Activated T-cell treated with anti-CD3 and anti-CD28 coated beads, Interleukin-2, amount 50 U/mL, for 1 hour (primary cell): ENCODE results near the gene TMEM62.
"Not testable (repeated sequence)": the region's sequence is repeated elsewhere in the genome, so short reads cannot be mapped to it uniquely, and the experiment has no call there.

Experiments used
- DNase-seq: peaks from one replicate; pipeline ENCODE4 v3.0.0-alpha.2; 2020

The TMEM62 gene

DNA sequence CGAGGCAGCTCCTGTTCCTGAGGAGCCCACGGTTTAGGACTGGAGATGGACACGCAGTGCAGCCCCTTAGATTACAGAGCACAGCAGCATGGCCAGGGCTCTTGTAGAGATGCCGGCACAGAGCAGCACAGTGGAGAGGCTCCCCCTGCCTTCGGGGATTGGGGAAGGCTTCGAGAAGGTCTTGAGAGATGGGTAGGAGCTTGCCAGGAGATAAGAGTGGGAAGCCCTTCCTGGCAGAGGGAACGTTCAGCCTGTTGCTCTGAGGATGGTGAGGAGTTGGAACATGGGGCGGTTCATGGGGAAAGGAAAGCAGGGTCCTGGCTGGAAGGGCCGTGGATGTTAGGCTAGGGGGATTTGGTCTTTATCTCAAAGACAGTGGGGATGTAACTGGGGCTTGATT is 77.4 kb downstream of the TMEM62 start:
- DNase-seq: no peak

GRCh38 chr15:43211224-43211735 is 77.9 kb downstream of the TMEM62 start:
- DNase-seq: no peak

DNA sequence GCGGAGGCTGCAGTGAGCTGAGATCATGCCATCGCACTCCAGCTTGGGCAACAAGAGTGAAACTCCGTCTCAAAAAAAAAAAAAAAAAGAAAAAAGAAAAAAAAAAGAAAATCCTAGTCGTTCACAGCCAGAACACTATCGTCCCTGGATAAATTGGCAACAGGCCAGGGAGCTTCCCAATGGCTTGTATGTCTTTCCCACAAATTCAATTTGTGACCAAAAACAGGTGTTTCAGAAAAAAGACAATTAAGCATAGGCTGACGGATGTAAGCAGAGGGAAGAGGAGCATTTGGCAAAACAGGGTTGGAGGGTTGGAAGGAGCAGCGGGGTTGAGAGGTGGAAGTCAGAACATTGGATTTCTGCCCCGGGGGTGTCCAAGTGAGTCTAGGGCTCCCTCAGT is 78.9 kb downstream of the TMEM62 start:
- no peak for DNase-seq

DNA sequence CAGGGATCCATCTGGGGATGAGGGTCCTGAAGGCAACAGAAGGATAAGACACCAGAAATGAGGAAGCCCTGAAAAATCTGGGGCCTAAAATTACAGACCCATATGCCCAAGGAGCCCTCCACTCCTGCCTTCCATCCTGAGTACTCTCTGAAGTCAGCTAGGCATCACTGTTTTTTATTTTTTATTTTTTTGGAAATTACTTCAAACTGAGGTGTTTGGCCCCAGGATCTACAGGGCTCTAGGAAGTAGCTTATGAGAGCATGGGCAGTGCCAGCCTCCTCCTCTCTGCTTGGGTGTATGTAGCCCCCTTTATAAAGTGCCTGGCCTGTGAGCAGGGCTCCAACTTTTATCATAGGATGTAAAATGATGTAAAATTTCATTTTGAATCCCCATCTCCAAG is 79.6 kb downstream of the TMEM62 start:
- no peak for DNase-seq

GRCh38 chr15:43213466-43213865 is 80.1 kb downstream of the TMEM62 start:
- DNase-seq: no peak

DNA sequence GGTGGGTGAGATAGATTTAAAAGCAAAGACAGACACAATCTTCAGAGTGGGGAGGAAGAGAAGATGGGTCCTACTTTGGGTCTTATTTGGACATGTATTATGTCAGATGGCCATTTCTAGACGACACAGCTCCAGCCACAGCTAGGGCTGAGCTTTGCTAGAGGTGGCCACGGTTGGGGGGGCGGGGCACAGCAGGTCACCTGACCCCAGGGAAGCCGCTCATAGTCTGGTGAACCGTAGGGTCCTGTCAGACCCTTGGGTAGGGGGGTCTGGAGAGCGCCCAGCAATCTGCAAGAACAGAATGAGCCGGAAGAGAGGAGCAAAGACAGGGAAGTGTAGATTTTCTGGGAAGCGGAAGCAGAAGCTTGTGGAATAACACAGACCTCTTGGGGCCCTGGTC is 80.8 kb downstream of the TMEM62 start:
- no peak for DNase-seq

GRCh38 chr15:43214592-43215295 is 81.4 kb downstream of the TMEM62 start:
- DNase-seq: no peak

- DNase-seq: no peak
Observed at GRCh38 chr15:43215961-43216360, 82.6 kb downstream of the TMEM62 start.

DNA sequence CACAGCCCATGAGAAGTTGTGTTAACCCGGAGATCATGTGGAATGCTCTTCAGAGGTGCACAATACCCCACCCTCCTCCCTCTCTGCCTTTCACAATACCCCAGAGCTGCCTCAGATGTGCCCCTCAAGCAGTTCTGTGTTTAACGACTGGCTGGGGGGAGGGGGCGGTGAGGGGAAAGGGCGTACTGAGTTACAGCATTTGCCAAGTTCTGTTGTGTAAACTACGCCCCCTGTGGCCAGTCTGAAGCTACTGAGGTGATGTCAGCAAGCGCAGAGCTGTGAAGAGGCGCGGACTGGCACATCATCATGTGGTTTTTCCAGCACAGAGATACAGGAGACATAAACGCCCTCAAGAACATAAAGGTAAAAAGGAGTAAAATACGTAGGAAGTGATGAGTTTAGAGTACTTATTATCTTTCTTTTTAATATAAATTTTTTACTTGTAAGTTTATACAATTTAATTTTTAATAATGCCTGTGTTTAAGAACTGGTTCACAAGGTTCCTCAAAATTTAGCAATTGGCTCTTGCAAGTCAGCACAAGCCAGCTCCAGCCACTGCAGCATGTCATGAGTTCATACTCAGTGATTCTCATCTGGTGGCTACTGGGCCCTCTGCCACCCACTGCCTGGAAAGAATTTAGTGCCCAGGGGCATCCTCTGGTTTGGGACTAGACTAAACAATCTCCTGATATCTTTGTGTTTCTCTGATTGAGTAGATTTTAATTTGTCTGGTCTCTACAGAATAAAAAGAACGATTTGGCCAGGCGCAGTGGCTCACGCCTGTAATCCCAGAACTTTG is 85.7 kb downstream of the TMEM62 start:
- no peak for DNase-seq

DNA sequence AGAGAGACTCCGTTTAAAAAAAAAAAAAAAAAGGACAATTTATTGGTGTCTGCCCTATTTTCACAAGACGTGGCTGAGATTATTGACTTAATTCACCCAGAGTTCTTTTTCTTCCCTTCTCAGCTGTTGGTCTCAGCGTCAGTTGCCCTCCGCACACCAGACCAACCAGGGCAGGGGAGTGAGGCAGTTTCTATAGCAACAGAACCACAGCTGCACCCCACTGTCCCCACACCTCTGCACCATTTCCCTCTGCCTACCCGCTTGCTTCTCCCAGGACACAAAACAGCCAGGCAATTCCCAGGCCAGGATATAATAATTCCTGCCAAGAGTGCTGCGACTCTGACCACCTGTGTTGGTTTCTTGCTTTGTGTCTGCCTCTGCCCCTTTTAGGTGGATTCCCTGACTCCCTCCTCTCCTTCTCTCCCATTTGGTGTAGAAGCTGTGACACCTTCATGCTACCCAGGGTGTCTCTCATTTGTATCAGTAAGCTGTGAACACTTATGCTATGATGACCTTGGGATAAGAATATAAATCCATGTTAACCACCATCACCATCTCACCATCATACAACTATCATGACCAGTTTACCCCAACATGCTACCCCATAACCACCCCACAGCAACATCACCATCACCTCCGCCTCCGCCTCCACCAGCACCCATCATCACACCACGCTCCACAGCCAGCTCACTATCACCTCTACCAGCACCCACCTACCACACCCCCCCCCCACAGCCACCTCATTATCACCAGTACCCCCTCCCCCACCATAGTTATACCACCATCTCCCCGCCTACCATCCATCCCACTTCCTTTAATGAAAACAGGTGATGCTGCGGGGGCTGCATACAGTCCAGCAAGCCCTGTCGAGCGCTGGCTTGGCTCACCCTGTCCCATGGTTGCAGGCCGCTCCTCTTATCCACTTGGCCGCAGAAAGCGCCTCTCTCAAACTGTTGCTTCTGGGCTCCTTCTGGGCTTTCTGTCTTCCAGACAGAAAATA is 86.8 kb downstream of the TMEM62 start:
- no peak for DNase-seq

DNA sequence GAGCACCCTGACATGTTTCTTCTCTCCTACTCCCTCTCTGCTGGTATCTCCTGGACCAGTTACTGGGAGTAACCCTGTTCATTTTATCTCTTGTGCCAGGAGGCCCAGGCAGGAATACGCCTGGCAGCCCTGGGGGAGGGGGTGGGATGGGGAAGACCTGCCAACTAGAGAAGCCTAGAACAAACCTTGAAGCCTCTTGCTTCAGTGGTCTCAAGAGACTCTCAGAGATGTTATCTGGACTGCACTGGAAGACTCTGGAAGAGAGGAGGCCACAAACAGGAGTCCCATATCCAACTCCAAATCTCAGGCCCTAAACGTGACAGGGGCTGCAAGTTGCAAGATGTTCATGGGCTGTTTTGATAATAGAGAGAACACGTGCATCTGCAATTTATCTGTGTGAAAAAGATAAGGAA is 87.6 kb downstream of the TMEM62 start, which contains the start of gene EPB42:
Gene EPB42, minus strand, starts transcription at position 28 of the 413 bp plus-strand sequence. CDS start 193 bp downstream, outside the sequence.
- DNase-seq: no peak

GRCh38 chr15:43221422-43221821 is 88.0 kb downstream of the TMEM62 start:
- no peak for DNase-seq

DNA sequence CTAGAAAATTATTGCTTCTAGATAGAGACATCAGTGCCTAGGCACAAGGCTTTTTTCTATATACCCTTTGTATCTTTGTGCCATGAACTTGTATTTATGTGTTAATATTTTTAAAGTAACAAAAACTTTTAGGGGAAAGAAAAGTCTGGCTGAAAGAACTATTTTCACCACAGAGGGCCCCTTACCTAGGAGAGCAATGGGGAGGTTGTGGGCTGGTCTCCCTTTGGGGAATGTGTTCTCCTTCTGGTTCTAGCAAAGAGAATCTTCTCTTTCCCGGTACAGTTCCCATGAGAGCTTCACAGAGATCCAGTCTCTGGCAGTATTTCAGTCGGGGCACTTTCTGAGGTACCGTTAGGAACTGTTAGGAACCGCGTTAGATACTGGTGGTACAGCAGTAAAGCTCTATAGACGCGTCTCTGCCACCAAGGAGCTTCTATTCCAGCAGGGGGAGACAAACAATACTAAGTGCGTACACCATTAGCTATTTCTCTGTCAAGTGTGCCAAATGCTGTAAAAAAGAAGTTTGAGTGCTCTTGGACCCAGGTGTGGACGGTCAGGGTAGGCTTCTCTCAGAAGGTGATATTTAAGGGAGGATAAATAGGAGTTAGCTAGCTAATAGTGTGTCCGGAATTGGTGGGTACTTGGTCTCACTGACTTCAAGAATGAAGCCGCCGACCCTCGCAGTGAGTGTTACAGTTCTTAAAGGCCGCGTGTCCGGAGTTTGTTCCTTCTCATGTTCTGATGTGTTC is 92.0 kb downstream of the TMEM62 start:
- DNase-seq: no peak

GRCh38 chr15:43225950-43226255 is 92.5 kb downstream of the TMEM62 start:
- not testable (repeated sequence) for DNase-seq

DNA sequence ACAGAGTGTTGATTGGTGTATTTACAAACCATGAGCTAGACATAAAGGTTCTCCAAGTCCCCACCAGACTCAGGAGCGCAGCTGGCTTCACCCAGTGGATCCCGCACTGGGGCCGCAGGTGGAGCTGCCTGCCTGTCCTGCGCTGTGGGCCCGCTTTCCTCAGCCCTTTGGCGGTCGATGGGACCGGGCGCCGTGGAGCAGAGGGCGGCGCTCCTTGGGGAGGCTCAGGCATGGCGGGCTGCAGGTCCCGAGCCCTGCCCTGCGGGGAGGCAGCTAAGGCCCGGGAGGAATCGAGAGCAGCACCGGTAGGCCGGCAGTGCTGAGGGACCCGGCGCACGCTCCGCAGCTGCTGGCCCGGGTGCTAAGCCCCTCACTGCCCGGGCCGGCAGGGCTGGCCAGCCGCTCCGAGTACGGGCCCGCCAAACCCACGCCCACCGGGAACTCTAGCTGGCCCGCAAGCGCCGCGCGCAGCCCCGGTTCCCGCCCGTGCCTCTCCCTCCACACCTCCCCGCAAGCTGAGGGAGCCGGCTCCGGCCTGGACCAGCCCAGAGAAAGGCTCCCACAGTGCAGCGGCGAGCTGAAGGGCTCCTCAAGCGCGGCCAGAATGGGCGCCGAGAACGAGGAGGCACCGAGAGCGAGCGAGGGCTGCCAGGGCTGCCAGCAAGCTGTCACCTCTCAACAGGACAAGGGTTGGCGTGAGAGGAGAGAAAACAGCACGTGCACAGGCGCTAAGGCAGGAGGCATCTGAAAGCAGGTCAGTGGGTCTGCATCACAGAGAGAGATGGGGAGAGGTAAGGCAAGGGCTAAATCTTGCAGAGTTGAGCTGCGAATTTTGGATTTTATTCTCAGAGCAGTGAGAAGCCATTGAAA is 93.3 kb downstream of the TMEM62 start:
- no peak for DNase-seq

DNA sequence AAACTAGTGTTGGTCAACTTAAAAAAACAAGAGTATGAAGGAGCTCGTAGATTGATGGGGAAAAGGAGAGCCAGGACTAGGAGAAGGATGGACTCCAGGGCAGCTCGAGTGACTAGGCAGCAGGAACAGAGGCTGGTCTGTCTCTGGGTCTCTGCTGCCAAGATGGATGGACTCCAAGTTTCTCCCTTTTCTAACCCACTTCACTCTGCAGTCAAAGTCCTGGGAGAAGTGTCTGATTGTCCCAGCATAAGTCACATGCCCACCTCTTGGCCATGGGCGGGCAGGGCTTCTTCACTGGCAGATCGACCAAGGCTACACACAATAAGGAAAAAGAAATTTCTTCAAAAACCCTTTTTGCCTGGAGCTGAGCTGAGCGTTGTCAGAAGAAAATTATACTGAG is 96.6 kb downstream of the TMEM62 start:
- DNase-seq: no peak

- DNase-seq: no peak
Observed at GRCh38 chr15:43230640-43231115, 97.3 kb downstream of the TMEM62 start.

GRCh38 chr15:43232289-43232874 is 99.0 kb downstream of the TMEM62 start:
- no peak for DNase-seq
